HG02678 (cell line): ENCODE results near the gene MGAT5.

Experiments used
- ATAC-seq: cut with Tn5 transposase; IDR thresholded peaks from one replicate; pipeline ENCODE4 v1.9.1; 2021; ENCODE audit warnings: mild to moderate bottlenecking, moderate library complexity; ENCODE audit not compliant: unreplicated experiment

Gene MGAT5

DNA sequence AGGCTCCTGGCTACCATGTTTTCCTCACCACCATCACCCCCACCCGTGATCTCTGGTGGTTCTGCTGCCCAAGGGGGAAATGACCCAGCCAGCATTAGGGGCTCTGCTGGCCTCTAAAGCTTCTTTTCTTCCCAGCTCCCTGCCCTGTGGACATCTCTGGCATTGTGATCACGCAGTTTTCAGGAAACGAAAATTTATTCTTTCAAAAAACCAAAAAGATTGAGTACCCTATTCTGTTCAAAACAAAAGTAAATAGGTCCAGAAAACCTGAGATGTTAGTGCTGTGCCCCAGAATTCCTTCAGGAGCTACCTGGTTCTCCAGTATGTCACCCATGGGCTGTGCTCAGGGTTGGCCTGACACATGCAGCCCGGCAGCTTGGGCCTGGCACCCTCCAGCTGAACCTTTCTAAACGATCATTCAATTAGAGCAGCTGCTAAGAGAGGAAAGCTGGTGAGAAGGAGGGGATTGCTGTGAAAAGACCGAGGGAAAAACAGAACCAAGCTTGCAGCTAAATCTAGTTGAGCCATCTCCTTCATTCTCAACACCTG lies 157.5 kb downstream of the MGAT5 start:
- no peak for ATAC-seq

DNA sequence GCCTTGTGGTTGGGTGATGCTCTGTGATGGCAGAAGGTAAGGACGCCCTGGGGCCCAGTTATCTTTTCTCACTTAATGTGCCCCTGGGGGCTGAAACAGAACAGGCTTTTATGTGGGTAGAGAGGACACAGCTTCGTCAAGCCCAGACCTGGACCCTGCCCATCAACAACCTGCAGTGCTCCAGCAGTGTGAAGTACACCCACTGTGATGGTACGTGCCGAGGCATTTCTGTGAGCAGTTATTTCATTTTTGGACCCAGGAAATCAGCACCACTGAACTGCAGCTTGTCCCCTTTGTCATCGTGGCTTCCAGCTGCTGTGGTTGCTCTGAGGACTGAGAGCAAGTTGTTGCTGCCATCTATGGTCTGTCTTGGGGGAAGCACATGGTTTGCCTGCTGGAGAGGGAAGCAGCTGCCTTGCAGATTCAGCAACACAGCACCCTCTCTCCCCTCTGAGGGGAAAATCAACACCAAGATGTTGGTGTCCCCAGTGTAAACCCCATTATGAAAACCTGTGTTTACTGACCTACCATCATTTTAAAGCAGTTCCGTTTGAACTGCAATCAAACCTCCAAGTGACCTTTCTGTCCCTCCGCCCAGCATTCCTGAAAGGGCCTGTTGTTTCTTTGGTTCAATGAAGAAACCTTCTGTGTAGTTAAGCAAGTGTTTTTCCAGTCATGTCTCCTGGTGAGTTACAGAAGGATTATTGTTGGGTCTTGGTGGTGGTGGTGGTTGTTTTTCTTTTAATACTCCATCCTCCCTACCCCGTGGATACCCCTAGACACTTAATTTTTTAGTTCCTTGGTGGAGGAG lies 158.2 kb downstream of the MGAT5 start:
- ATAC-seq, result peak; percentile 95

DNA sequence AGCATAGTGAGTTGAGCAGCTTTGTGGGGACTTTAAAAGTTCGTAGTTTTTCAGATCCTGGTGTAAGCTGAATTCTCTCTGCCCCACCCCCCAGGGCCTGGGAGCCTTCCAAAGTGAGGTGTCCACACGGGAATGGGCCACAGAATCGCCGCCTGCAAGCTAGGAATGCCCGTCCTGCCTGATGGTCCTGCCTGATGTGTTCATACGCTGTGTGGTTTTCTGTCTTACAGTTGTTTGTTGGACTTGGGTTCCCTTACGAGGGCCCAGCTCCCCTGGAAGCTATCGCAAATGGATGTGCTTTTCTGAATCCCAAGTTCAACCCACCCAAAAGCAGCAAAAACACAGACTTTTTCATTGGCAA lies 158.7 kb downstream of the MGAT5 start:
- no peak for ATAC-seq

GRCh38 chr2:134413430-134413829 lies 159.6 kb downstream of the MGAT5 start:
- no peak for ATAC-seq

GRCh38 chr2:134413912-134414311 lies 160.0 kb downstream of the MGAT5 start:
- no peak for ATAC-seq

DNA sequence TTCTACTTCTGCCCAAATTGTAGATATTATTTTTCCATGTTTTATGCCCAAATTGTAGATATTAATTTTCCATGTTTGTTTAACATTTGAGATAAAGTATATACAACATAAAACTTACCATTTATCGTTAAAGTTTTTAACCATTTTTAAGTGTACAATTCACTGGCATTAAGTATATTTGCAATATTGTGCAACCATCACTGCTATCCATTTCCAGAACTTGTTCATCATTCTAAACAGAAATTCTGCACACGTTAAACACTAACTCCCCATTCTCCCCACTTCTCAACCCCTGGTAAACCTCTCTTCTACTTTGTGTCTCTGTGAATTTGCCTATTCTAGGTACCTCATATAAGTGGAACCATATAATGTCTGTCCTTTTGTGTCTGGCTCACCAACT lies 162.1 kb downstream of the MGAT5 start:
- ATAC-seq, result no peak

DNA sequence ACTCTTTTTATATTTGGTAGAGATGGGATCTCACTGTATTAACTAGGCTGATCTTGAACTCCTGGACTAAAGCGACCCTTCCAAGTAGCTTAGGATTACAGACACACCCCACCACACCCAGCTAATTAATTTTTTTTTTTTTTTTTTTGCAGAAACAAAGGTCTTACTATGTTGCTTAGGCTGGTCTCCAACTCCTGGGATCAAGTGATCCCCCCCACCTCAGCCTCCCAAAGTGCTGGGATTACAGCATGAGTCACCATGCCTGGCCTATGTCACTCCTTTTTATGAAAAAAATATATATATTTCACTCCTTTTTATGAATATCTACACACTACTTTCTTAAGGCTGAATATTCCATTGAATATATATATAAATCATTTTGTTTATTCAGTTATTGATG lies 162.8 kb downstream of the MGAT5 start:
- ATAC-seq, result no peak

DNA sequence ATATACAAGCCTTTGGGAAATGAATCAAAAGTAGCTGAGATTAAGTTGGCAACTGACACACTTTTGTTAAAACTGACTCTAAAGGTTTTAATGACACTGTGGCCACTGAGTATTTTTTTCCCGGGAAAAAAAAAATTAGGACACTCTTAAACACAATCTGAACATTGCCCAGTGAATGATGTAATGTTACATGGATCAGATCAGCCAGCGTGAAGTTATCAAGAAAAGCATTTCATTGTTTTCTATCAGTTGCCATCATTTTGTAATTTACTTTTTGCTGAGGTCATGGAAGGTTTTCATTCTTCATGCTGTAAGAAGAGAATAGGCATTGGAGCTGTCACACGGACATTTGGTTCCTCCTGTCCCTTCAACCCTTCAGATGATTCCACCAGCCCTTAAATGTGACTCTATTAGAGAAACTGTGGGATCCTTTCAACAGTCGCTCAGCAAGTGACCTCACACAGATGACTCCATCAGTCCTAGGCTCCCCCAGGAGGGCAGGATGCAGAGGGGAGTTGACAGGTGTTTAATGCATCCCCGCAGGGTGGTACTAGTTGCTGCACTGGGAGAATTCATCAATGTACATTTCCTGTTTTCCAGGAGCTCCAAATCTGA lies 164.2 kb downstream of the MGAT5 start:
- no peak for ATAC-seq

GRCh38 chr2:134420259-134420658 lies 166.4 kb downstream of the MGAT5 start:
- ATAC-seq, result no peak

- no peak for ATAC-seq
These were observed 167.0 kb downstream of the MGAT5 start for GRCh38 chr2:134420920-134421319.

- no peak for ATAC-seq
These were observed 167.9 kb downstream of the MGAT5 start for GRCh38 chr2:134421556-134422328.

DNA sequence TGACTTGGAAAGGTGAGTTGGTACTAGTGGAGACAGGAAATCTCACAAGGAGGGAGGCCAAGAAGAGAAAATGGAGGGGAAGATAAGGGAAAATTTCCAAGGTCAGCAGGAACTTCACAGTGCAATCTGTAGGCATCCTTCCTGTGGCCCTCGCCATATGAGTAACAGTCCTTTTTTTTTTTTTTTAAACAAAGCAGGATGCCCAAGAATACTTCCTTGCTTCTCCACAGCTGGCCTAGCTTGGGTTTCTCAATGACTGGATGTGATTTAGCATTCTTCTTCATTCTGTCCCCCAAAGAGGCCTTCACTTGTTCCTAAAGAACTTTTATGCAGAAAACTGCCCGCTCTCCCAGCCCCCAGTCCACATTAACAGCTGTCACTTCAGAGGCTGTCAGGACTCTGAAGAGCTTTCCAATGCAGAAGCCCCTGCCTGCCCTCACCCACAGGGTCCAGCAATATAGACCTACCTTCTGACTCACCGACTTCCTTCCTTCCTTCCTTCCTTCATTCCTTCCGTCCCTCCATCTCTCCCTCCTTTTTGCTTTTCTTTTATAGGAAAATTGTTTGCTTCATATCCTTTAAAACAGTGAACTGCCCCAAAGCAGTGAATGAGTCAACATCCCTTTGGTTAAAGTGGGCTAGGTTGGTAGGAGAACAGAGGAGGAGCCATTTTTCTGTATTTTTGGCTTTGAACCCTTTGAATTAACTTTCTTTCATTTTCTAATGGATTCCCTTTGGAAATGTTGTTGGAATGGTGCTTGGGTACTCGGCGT lies 172.0 kb downstream of the MGAT5 start:
- no peak for ATAC-seq

- no peak for ATAC-seq
These were observed 172.8 kb downstream of the MGAT5 start for GRCh38 chr2:134426721-134427120.

DNA sequence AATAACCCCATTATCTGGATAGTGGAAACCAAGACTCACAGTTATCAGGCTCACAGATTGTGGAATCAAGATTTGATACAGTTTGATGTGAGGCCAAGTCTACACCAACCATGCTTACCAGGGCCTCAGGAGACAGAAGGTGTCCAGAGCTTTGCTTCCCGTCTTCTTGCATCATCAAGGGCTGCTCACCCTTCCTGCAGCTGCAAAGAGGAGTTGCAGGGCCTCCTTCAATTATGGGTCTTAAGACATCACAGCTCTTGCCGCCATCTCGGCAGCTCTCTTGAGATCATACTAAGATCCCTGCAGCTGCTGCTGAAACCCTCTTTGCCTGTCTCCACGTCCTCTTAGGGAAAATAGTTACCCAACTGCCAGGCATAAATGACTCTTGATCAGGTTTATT lies 176.0 kb downstream of the MGAT5 start:
- no peak for ATAC-seq

- ATAC-seq, result no peak
These were observed 178.1 kb downstream of the MGAT5 start for GRCh38 chr2:134431838-134432434.

DNA sequence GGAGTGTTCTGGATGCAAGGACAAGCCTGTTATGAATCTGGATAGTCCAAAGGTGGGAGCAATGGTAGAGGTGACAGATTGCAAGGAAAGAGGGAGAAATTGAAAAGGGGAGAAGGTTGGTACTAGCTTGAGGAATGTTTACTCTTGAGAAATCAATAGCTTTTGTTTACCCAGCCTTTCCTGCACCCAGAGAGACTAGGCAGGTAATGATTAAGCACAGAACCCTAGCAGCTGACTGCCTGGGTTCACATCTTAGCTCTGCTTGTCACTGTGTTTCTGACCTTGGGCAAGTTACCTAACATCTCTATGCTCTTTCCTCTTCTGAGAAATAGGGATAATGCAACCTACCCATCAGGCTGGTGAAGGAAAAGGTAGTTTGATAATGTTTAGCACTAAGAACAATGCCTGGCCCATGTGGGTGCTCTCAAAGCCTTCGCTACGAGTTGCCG lies 178.6 kb downstream of the MGAT5 start:
- no peak for ATAC-seq

DNA sequence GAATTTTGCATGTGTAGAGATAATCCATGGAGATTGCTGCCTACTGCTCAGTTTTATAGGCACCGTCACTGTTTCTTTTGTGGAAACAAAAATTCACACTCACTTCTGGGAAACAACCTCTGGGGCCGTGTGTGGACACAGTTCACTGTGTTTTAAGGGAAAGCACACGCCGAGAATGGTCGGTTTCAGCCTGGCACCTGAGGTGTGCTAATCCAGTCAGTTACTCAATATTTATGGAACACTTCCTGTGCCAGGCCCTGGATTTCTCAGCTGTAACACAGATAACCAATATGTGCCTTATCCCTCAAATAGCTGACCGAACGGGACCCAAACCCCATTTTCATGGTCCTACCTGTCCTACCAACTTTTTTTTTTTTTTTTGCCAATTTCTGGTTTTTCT lies 179.6 kb downstream of the MGAT5 start:
- no peak for ATAC-seq

DNA sequence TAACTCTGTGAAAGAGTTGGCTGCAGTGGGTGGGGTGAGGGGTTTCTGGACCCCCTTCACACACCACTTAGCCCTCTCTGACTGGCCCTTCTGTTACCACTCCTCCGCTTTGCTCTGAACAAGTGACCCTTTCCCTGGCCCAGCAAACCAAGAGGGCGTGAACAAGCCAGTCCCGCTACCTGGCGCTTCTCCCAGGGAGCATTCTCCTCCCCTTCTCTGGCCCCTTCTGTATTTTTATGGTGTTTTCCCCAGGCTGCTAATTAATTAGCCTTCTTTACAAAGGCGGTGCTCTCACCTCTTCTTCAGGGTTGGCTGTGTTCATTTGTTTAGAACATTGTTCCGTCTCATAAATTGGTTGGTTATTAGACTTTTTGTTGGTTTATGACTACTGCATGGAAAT lies 180.1 kb downstream of the MGAT5 start:
- no peak for ATAC-seq

GRCh38 chr2:134435505-134435904 lies 181.6 kb downstream of the MGAT5 start:
- ATAC-seq, result no peak

GRCh38 chr2:134435936-134436335 lies 182.1 kb downstream of the MGAT5 start:
- ATAC-seq, result no peak
